K562 (cell line): ENCODE results near the gene VEGFA. TPM values are rescaled to one million over a fixed set of nuclear protein-coding genes. Genes with fewer than 3 reads are reported as not detected.

ENCODE experiments used
- C11orf30 ChIP-seq: fragments of 450-650 bp; IDR thresholded peaks from 2 replicates; pipeline ENCODE4 v1.6.1; 2016; ENCODE audit warnings: low read depth, mild to moderate bottlenecking
- ELF4 ChIP-seq: fragments of 450-650 bp; formaldehyde crosslinking; IDR thresholded peaks from 2 replicates; pipeline ENCODE4 v1.4.0; 2022; ENCODE audit warnings: missing genetic modification characterization
- GTF2F1 ChIP-seq: IDR thresholded peaks from 2 replicates; pipeline ENCODE4 v1.6.1; 2011; ENCODE audit warnings: low read depth, low read length, improper control_type of control experiment
- HSF4 ChIP-seq: fragments of 250-450 bp; sonication (Bioruptor Pico); IDR thresholded peaks from 2 replicates; pipeline ENCODE4 v2.1.2; 2022; ENCODE audit warnings: mild to moderate bottlenecking, moderate library complexity, borderline replicate concordance
- LARP7 ChIP-seq: fragments of 450-650 bp; IDR thresholded peaks from 2 replicates; pipeline ENCODE4 v1.6.1; 2016
- MAZ ChIP-seq, 2 experiments: fragments of 450-650 bp in 1 of 2; sonication (generic) in 1 of 2; formaldehyde crosslinking; IDR thresholded peaks in 1 of 2; conservative IDR thresholded peaks in 1 of 2; 2 replicates each; pipeline versions ENCODE4 v1.4.0 to v1.5.0; 2020; ENCODE audit warnings: mild to moderate bottlenecking in 1 of 2, missing genetic modification reagents in 1 of 2
- NFYB ChIP-seq: IDR thresholded peaks from 2 replicates; pipeline ENCODE4 v1.6.1; 2011; ENCODE audit warnings: mild to moderate bottlenecking, moderate library complexity; ENCODE audit not compliant: insufficient read length; ENCODE audit errors: extremely low read depth
- PHTF2 ChIP-seq: fragments of 250-450 bp; sonication (Bioruptor Pico); IDR thresholded peaks from 2 replicates; pipeline ENCODE4 v1.5.0; 2021; ENCODE audit warnings: mild to moderate bottlenecking
- PRPF4 ChIP-seq: fragments of 200-400 bp; formaldehyde crosslinking; IDR thresholded peaks from one replicate; pipeline ENCODE4 v1.6.1; 2017; ENCODE audit warnings: low read length, low read depth, mild to moderate bottlenecking; ENCODE audit not compliant: insufficient read depth, poor library complexity, severe bottlenecking
- SRF ChIP-seq, 2 experiments: fragments of 250-450, 450-650 bp in 1 of 2; sonication (Bioruptor Pico) in 1 of 2; sonication (generic) in 1 of 2; formaldehyde crosslinking; IDR thresholded peaks; 2 replicates each; pipeline versions ENCODE4 v1.5.0 to v1.5.1; 2020 to 2022; ENCODE audit warnings: mild to moderate bottlenecking in 1 of 2, missing genetic modification reagents in 1 of 2
- ZBTB8A ChIP-seq: fragments of 450-650 bp; IDR thresholded peaks from 2 replicates; pipeline ENCODE4 v1.6.1; 2018; ENCODE audit warnings: mild to moderate bottlenecking, moderate library complexity; ENCODE audit not compliant: partially characterized antibody
- ZNF134 ChIP-seq: fragments of 250-450 bp; sonication (Bioruptor Pico); conservative IDR thresholded peaks from 2 replicates; pipeline ENCODE4 v1.4.0; 2020
- ZNF212 ChIP-seq: fragments of 450-650 bp; formaldehyde crosslinking; IDR thresholded peaks from 2 replicates; pipeline ENCODE4 v1.4.0; 2020; ENCODE audit warnings: mild to moderate bottlenecking
- ZNF232 ChIP-seq: sonication (generic); formaldehyde crosslinking; IDR thresholded peaks from 2 replicates; pipeline ENCODE4 v1.8.0; 2022; ENCODE audit warnings: mild to moderate bottlenecking, missing genetic modification reagents
- ZNF239 ChIP-seq: fragments of 250-450 bp; sonication (Bioruptor Pico); IDR thresholded peaks from 2 replicates; pipeline ENCODE4 v1.4.0; 2020; ENCODE audit warnings: mild to moderate bottlenecking
- ZNF408 ChIP-seq: fragments of 250-450 bp; sonication (Bioruptor Pico); IDR thresholded peaks from 2 replicates; pipeline ENCODE4 v1.4.0; 2020; ENCODE audit warnings: low read depth, mild to moderate bottlenecking, moderate library complexity
- ZNF436 ChIP-seq: fragments of 250-450, 450-650 bp; sonication (Bioruptor Pico); formaldehyde crosslinking; IDR thresholded peaks from 2 replicates; pipeline ENCODE4 v1.7.0; 2020; ENCODE audit warnings: mild to moderate bottlenecking
- ZNF668 ChIP-seq: fragments of 250-450 bp; sonication (Bioruptor Pico); IDR thresholded peaks from 2 replicates; pipeline ENCODE4 v1.8.0; 2022; ENCODE audit warnings: mild to moderate bottlenecking, inconsistent platforms
- polyA plus RNA-seq, 8 experiments: library from polyadenylated mRNA; depleted of rRNA in 4 of 8; stranded (reverse) in 5 of 8; unstranded in 3 of 8; fragments of >200 nt; fragmentation: Nextera tagmentation in 2 of 8; fragmentation: Illumina TruSeq in 1 of 8; extraction: Ambion mirVana in 2 of 8; extraction: Trizol in 1 of 8; gene quantifications; 2 replicates each; pipeline versions ENCODE4 v1.2.1 to v1.2.3, GENCODE V29; 2011 to 2014; ENCODE audit warnings: inconsistent platforms in 1 of 8, missing spikeins in 1 of 8
- total RNA-seq, 7 experiments: library from RNA; depleted of rRNA in 6 of 7; stranded (reverse); fragments of >200 nt in 6 of 7; fragmentation: Illumina TruSeq in 2 of 7; extraction: Trizol in 2 of 7; gene quantifications; 2 replicates each; pipeline versions ENCODE4 v1.2.1 to v1.2.3, GENCODE V29; 2011 to 2021; ENCODE audit warnings: low replicate concordance in 1 of 7
- TF ChIP-seq, protein P1 (sequence below): sonication (generic); formaldehyde crosslinking; IDR thresholded peaks from 2 replicates; pipeline ENCODE4 v1.8.0; 2022; ENCODE audit warnings: mild to moderate bottlenecking, missing genetic modification reagents
- TF ChIP-seq, protein P2 (sequence below): sonication (generic); formaldehyde crosslinking; IDR thresholded peaks from 2 replicates; pipeline ENCODE4 v1.5.0; 2020; ENCODE audit warnings: missing genetic modification reagents
- TF ChIP-seq, protein P3 (sequence below): fragments of 250-450 bp; sonication (Bioruptor Pico); IDR thresholded peaks from 2 replicates; pipeline ENCODE4 v1.4.0; 2020; ENCODE audit warnings: mild to moderate bottlenecking, moderate library complexity
- TF ChIP-seq, protein P4 (sequence below): sonication (generic); formaldehyde crosslinking; IDR thresholded peaks from 2 replicates; pipeline ENCODE4 v1.8.0; 2022; ENCODE audit warnings: mild to moderate bottlenecking, missing genetic modification reagents

Gene VEGFA
- total and polyA plus RNA-seq, 9 of the 15 experiments (the other 6 are each of a cell fraction or from before 2014, with no cell fraction given) = 14.0 to 271 (median 124) TPM

DNA sequence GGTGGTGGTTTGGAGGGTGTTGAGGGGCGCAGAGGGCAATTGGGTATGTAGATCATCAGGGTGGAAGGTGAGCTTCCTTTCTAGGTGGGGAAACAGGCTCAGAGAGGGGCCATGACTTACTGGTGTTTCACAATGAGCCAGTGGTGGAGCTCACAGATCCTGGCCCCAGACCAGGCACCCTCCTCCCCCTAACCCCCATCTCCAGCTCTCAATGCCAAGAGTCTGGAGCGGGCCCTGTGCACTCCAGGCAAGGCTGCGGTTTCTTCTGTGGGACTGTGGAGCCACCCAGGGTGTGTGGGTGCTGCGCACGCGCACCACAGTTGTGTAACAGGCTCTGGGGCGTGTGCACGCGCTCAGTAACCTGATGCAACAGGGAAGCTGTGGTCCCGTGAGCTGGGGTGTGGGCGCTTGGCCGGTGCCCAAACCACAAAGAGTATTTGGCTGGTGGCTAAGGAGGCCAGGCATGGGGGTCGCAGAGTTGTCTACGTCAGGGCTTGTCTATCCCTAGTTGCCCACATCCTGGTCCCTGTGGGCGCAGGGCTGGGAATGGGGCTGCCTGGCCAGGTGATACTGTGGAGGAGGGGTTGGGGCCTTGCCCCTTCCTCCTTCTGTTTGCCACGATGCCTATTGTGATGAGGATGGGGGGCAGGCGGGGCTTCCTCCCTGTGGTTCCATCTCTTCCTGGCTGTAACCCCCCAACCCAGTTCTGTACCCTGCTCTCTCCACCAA is 44.9 kb upstream of the VEGFA start (continued):
- TF ChIP-seq NFYB (no peak), MAZ (CRISPR knock-in tag; conservative IDR thresholded peaks at IDR 0.05 in 1 of 2, IDR thresholded peaks at IDR 0.05 in 1 of 2) (peak; percentile 87 to 90), C11orf30 (no peak), LARP7 (no peak), HSF4 (CRISPR knock-in tag) (0 out of 2 replicates have a peak, but pooled peaks have one; percentile 74), PHTF2 (CRISPR knock-in tag) (no peak), ELF4 (CRISPR knock-in tag) (no peak), ZNF668 (CRISPR knock-in tag) (no peak; the same call in 1 of the 2 replicates), GTF2F1 (no peak), ZNF134 (CRISPR knock-in tag) (no peak), ZNF232 (CRISPR knock-in tag) (no peak), ZNF408 (no peak), ZBTB8A (no peak), ZNF239 (CRISPR knock-in tag) (no peak; the same call in 1 of the 2 replicates), ZNF212 (CRISPR knock-in tag) (no peak), PRPF4 (no peak), SRF (CRISPR knock-in tag; IDR thresholded peaks at IDR 0.05) (peak in 1 of 2 experiments; percentile 36; a peak in 1 of 4 replicates), ZNF436 (CRISPR knock-in tag) (no peak)
- TF ChIP-seq, protein P1, sequence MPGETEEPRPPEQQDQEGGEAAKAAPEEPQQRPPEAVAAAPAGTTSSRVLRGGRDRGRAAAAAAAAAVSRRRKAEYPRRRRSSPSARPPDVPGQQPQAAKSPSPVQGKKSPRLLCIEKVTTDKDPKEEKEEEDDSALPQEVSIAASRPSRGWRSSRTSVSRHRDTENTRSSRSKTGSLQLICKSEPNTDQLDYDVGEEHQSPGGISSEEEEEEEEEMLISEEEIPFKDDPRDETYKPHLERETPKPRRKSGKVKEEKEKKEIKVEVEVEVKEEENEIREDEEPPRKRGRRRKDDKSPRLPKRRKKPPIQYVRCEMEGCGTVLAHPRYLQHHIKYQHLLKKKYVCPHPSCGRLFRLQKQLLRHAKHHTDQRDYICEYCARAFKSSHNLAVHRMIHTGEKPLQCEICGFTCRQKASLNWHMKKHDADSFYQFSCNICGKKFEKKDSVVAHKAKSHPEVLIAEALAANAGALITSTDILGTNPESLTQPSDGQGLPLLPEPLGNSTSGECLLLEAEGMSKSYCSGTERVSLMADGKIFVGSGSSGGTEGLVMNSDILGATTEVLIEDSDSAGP (CRISPR knock-in tag) = no peak
- TF ChIP-seq, protein P2, sequence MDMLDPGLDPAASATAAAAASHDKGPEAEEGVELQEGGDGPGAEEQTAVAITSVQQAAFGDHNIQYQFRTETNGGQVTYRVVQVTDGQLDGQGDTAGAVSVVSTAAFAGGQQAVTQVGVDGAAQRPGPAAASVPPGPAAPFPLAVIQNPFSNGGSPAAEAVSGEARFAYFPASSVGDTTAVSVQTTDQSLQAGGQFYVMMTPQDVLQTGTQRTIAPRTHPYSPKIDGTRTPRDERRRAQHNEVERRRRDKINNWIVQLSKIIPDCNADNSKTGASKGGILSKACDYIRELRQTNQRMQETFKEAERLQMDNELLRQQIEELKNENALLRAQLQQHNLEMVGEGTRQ = peak; percentile 46; the same call in 1 of the 2 replicates
- TF ChIP-seq, protein P3, sequence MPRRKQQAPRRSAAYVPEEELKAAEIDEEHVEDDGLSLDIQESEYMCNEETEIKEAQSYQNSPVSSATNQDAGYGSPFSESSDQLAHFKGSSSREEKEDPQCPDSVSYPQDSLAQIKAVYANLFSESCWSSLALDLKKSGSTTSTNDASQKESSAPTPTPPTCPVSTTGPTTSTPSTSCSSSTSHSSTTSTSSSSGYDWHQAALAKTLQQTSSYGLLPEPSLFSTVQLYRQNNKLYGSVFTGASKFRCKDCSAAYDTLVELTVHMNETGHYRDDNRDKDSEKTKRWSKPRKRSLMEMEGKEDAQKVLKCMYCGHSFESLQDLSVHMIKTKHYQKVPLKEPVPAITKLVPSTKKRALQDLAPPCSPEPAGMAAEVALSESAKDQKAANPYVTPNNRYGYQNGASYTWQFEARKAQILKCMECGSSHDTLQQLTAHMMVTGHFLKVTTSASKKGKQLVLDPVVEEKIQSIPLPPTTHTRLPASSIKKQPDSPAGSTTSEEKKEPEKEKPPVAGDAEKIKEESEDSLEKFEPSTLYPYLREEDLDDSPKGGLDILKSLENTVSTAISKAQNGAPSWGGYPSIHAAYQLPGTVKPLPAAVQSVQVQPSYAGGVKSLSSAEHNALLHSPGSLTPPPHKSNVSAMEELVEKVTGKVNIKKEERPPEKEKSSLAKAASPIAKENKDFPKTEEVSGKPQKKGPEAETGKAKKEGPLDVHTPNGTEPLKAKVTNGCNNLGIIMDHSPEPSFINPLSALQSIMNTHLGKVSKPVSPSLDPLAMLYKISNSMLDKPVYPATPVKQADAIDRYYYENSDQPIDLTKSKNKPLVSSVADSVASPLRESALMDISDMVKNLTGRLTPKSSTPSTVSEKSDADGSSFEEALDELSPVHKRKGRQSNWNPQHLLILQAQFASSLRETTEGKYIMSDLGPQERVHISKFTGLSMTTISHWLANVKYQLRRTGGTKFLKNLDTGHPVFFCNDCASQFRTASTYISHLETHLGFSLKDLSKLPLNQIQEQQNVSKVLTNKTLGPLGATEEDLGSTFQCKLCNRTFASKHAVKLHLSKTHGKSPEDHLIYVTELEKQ (CRISPR knock-in tag) = no peak
- TF ChIP-seq, protein P4, sequence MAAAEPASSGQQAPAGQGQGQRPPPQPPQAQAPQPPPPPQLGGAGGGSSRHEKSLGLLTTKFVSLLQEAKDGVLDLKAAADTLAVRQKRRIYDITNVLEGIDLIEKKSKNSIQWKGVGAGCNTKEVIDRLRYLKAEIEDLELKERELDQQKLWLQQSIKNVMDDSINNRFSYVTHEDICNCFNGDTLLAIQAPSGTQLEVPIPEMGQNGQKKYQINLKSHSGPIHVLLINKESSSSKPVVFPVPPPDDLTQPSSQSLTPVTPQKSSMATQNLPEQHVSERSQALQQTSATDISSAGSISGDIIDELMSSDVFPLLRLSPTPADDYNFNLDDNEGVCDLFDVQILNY = no peak
